ENCODE data around the gene TEAD1. TPM values are rescaled to one million over a fixed set of nuclear protein-coding genes. Genes with fewer than 3 reads are reported as not detected.
A peak's percentile ranks its signal among the peaks of the same experiment; 100 is the strongest.

The TEAD1 gene
- total and polyA plus RNA-seq, 9 of the 15 experiments (the other 6 are each of a cell fraction or from before 2014, with no cell fraction given): 1.7 to 17.7 (median 10.8) TPM

- TF ChIP-seq, protein P1, sequence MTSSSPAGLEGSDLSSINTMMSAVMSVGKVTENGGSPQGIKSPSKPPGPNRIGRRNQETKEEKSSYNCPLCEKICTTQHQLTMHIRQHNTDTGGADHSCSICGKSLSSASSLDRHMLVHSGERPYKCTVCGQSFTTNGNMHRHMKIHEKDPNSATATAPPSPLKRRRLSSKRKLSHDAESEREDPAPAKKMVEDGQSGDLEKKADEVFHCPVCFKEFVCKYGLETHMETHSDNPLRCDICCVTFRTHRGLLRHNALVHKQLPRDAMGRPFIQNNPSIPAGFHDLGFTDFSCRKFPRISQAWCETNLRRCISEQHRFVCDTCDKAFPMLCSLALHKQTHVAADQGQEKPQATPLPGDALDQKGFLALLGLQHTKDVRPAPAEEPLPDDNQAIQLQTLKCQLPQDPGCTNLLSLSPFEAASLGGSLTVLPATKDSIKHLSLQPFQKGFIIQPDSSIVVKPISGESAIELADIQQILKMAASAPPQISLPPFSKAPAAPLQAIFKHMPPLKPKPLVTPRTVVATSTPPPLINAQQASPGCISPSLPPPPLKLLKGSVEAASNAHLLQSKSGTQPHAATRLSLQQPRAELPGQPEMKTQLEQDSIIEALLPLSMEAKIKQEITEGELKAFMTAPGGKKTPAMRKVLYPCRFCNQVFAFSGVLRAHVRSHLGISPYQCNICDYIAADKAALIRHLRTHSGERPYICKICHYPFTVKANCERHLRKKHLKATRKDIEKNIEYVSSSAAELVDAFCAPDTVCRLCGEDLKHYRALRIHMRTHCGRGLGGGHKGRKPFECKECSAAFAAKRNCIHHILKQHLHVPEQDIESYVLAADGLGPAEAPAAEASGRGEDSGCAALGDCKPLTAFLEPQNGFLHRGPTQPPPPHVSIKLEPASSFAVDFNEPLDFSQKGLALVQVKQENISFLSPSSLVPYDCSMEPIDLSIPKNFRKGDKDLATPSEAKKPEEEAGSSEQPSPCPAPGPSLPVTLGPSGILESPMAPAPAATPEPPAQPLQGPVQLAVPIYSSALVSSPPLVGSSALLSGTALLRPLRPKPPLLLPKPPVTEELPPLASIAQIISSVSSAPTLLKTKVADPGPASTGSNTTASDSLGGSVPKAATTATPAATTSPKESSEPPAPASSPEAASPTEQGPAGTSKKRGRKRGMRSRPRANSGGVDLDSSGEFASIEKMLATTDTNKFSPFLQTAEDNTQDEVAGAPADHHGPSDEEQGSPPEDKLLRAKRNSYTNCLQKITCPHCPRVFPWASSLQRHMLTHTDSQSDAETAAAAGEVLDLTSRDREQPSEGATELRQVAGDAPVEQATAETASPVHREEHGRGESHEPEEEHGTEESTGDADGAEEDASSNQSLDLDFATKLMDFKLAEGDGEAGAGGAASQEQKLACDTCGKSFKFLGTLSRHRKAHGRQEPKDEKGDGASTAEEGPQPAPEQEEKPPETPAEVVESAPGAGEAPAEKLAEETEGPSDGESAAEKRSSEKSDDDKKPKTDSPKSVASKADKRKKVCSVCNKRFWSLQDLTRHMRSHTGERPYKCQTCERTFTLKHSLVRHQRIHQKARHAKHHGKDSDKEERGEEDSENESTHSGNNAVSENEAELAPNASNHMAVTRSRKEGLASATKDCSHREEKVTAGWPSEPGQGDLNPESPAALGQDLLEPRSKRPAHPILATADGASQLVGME (CRISPR knock-in tag; IDR thresholded peaks at IDR 0.05): no peak
- TF ChIP-seq ELK1 (CRISPR knock-in tag; IDR thresholded peaks at IDR 0.05) (no peak), U2AF2 (optimal IDR thresholded peaks at IDR 0.05; ENCODE audit: low read depth, low read length) (no peak), HMBOX1 (IDR thresholded peaks at IDR 0.05) (no peak), NCOA6 (IDR thresholded peaks at IDR 0.05) (no peak), KDM1A (IDR thresholded peaks at IDR 0.05) (no peak), PHF8 (IDR thresholded peaks at IDR 0.05; ENCODE audit: borderline replicate concordance, low read length) (peak; percentile 45; the same call in 1 of the 2 replicates), TAF15 (IDR thresholded peaks at IDR 0.05; ENCODE audit: low read depth, low read length) (no peak), ATF1 (CRISPR knock-in tag; IDR thresholded peaks at IDR 0.05) (no peak), ATF1 (tag; IDR thresholded peaks at IDR 0.05) (peak; percentile 34; the same call in 1 of the 2 replicates), ZNF134 (CRISPR knock-in tag; conservative IDR thresholded peaks at IDR 0.05) (no peak)
These were observed 153.9 kb downstream of the TEAD1 start (continued) for GRCh38 chr11:12827929-12828812.
